Mesenteric fat pad (tissue), 1 donor: ENCODE results near the gene SLC5A7. TPM values are rescaled to one million over a fixed set of nuclear protein-coding genes. Genes with fewer than 3 reads are reported as not detected.

Source experiments
- total RNA-seq: library from RNA; stranded (reverse); fragmentation: NEBNext Ultra II Directional; extraction: Animal tissue kit (Norgen Biotek cat#: 25700); gene quantifications from one replicate; pipeline ENCODE4 v1.2.1, GENCODE V29; 2021
- donor health status: DM: yes; HTN: yes; CAD: no.

SLC5A7 gene
- total RNA-seq, 1 donor from 2014 or later = not detected

Other genes starting within 250 kb of the SLC5A7 start
- gene RGPD4, start 159.6 kb upstream of the SLC5A7 start, total RNA-seq = not detected